Small intestine (tissue), 4 donors: ENCODE results near the gene TSHB. TPM values are rescaled to one million over a fixed set of nuclear protein-coding genes. Genes with fewer than 3 reads are reported as not detected.

Source experiments
- polyA plus RNA-seq, 4 donors: library from polyadenylated mRNA; stranded (reverse) in 3 of 4; unstranded in 1 of 4; fragments of 200-250 nt in 3 of 4; fragments of 120-200 nt in 1 of 4; gene quantifications; one replicate each; pipeline versions ENCODE4 v1.2.1 to v1.2.3, GENCODE V29; 2013
- donor health status: healthy with polysubstance abuse.
- donor health status: Bipolar disorder and iron deficiency.
- donor health status: healthy.

TSHB gene
- polyA plus RNA-seq, 4 donors = not detected

Other genes with a start within 250 kb of the TSHB start
- 10 to 100 TPM in 3 of 4 donors, 1 to 10 TPM in 1; 7.6 to 34.4 (median 16.2) TPM for gene SIKE1, start 249.1 kb upstream of the TSHB start, polyA plus RNA-seq
- gene SYCP1, start 175.0 kb upstream of the TSHB start, polyA plus RNA-seq = under 1 TPM in 1 of 4 donors, not detected in 3; 0.06 TPM
- 1 to 10 TPM in 3 of 4 donors, not detected in 1; 1.4 to 5.5 (median 5.0) TPM for gene TSPAN2, start 59.7 kb downstream of the TSHB start, polyA plus RNA-seq